ENCODE results near the gene FCER2.

DNA sequence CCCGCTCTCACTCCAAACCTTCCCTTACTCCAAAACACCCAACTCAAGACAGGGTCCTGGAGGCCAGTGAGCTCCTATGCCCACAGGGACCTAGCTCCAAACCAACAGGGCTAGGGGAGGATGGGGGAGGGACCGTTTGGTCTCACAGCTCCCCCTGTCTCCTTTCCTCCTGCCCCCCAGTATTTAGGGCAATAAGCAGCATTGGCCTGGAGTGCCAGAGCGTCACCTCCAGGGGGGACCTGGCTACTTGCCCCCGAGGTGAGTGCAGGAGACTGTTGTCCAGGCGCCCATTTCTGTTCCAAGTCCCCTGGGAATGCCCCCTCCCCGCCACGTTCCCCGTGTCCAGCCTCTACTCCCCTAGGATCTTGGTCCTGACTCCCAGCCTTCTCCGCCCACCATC, 32.3 kb downstream of the FCER2 start:
- TF ChIP-seq CTCF (IDR thresholded peaks at IDR 0.05) (no peak), POLR2A (IDR thresholded peaks at IDR 0.05) (no peak)
